NK-92 (cell line): Measurements from ENCODE around the gene RB1.

Experiments used
- DNase-seq: peaks from one replicate; lab custom pipeline; 2025; ENCODE audit not compliant: unreplicated experiment; lab: John Stamatoyannopoulos, UW

RB1 gene

GRCh38 chr13:48492470-48493065 is 189.0 kb downstream of the RB1 start:
- no peak for DNase-seq

GRCh38 chr13:48493066-48493765 is 189.7 kb downstream of the RB1 start:
- no peak for DNase-seq

- DNase-seq = no peak
Measured at GRCh38 chr13:48493851-48494250, 190.3 kb downstream of the RB1 start.

GRCh38 chr13:48494874-48495273 is 191.3 kb downstream of the RB1 start:
- no peak for DNase-seq

GRCh38 chr13:48496271-48497161 is 193.0 kb downstream of the RB1 start:
- DNase-seq = no peak

DNA sequence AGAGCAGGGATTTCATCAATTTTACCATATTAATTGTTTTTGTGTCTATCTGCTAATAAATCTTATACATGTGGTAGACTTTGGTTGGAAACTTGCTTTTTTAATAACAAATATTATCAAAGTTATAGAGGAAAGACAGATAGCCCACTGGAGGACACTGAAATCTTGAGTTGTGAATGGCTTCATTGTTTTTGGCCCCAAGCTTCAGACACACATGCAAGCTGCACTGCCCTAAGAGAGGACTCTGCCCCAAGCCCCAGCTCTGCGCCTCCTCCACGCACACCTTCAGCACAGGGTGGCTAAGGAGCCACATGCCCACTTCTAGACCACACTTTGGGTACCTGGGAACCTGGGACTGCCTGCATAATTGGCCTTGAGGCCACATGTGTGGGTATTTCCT is 194.1 kb downstream of the RB1 start:
- DNase-seq = no peak

DNA sequence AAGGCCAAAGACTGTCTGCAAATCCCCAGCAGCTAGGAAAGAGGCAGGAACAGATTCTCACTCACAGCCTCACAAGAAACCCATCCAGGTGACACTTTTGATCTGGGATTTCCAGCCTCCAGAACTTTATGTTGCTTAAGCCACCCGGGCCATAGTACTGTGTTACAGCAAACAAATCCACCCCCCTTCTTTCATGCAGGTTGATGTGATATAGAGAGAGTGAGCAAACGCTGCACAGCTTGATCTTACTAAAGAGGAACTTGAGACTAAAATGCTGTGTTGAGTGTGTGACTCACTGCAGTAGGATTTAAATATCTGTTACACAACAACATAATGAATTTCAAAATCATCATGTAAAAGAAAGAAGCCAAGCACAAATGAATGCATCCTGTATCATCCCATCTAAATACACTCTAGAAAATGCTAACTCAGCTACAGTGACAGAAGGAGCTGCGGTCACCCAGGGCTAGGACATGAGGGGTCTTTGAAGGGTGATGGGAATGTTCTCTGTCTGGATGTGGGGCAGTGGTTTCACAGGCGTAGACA is 197.2 kb downstream of the RB1 start:
- no peak for DNase-seq

DNA sequence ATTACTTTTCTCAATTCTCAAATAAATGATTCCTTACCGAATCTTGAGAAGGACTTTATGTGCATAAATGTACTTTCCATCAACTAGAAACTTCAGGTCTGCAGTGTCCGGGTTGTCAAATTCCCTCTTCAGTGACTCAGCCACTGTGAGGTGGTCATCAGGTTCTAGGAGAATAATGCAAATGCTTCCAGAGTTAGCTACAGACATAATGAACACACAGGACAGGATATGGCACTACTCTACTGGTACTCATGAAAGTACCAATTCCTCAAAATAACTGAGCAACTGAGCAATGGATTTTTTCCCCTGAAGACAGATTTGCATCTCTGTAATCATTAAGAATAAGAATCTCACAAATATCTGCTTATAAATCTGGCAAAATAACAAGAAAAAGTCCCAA is 198.2 kb downstream of the RB1 start:
- no peak for DNase-seq

DNA sequence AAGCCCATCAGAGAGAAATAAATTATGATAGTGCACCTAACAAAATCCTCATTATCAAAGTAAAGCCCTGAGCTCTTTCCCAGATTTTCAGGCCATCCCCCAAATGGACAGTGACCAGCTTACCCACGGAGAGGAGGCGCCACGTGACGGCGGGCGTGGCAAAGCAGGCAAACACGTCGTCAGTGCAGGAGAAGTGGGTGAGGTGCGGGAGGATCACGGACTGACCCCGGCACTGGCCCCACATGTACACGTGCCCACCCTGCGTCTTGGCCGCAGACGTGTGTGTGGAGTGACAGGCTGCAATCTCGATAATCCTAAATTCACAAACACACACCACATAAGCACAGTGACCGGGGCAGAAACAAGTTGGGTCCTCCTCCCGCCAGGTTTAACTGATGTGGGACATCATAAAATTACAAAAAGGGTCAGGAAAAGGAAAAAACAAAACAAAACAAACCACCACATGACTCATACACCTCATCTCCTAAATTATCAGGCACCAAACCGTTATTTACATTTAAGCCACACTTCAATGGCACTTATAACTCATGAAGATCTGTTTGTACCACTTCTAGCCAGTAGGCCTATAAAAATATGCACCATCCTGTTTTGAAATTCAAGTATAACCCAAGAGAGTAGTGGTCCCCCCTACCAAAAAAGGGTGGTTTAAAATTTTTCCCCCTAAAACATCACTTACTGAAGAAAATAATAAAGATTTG is 199.2 kb downstream of the RB1 start:
- no peak for DNase-seq

DNA sequence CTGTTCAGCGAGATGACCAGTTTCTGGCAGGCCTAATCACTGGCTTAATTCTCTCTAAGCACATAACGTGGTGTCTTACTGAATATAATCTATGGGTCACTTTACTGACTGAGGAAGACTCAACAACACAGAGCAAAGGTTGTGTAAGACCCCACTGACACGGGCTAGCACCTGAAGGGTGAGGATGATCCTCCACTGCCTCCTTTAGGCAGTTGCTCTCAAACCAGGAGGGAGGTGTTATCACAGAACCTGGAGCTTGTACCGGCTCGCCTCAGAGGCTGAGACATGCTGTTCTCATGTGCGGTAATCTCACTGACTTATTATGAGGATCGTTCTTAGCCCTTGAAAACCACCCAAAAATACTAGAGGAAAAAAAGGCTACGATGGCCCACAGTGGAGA is 201.1 kb downstream of the RB1 start:
- no peak for DNase-seq

DNA sequence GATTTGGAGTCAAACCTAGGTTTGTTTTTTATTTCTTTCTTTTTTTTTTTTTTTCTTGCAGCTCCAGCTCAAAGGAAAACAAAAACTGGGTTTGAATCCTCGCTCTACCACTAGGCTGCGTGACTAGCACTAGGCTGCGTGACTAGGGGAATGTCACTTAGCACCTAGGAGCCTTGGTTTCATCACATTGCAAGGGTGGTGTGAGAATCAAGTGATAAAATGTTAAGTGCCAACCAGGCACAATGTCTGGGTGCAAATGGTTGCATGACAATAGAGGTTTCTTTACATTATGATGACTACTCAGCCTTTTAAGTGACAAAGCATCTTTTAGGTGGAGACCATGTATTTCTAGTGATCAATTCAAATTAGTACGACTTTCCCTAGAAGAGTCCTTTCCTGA is 201.5 kb downstream of the RB1 start:
- no peak for DNase-seq

GRCh38 chr13:48505597-48506091 is 202.1 kb downstream of the RB1 start:
- DNase-seq = no peak

- DNase-seq = no peak
Measured at GRCh38 chr13:48506092-48506701, 202.6 kb downstream of the RB1 start.

DNA sequence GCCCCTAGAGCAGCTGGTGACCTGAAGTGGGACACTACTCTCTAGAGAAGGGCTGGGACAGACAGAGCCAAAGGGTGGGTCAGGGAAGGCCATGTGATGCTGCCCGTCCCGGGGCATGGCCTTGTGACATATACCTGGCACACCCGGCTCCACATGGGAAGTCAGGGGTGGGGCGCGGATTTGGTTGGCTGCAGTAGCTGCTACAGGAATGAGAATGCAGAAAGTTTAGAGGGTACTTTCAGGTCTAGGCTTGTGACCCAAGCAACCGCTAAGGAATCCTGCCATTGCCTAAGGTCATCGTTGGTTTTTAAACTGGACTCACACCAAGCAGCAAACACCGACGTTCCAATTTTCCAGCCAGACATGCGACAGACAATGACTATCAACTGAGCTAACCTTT is 203.5 kb downstream of the RB1 start:
- no peak for DNase-seq

- DNase-seq = no peak
Measured at GRCh38 chr13:48508011-48508410, 204.5 kb downstream of the RB1 start.

- no peak for DNase-seq
Measured at GRCh38 chr13:48510698-48511097, 207.1 kb downstream of the RB1 start.

GRCh38 chr13:48511621-48512230 is 208.2 kb downstream of the RB1 start:
- no peak for DNase-seq

DNA sequence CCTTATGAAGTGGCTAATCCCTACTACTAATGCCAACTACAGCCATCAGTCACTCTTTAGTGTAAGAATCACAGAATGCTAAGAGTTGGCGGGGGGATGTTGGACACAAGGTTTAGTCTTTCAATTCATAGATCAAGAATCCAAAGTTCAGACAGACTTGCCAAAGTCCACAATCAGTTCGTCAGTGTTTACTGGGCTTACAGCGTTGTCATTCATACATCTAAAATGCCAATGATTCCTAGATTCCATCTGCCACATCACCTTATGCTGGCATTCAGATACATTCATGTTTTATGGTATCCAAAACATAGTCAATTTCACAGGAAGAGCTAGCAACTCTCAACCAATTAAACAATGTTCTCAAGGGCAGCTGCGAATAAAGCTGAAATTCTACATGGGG is 211.2 kb downstream of the RB1 start:
- DNase-seq = no peak

DNA sequence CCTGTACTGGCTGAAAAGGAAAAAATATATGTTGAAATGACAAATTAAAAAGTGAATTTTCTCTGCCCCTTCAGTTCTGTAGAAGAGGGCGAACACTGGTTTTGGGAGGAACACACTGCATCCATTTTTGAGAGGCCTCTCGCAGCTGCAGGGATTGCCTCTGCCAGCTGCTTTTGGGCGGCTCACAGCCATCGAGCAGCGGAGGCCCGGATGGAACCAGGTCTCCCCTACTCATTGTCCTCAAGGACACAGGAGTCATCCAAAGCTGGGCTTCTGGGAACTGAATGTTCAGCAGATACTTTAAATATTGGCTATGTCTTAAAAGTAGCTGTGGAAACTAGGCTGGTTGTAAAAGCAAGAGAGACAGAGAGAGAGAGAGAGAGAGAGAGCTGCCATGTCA is 212.2 kb downstream of the RB1 start:
- DNase-seq = no peak

DNA sequence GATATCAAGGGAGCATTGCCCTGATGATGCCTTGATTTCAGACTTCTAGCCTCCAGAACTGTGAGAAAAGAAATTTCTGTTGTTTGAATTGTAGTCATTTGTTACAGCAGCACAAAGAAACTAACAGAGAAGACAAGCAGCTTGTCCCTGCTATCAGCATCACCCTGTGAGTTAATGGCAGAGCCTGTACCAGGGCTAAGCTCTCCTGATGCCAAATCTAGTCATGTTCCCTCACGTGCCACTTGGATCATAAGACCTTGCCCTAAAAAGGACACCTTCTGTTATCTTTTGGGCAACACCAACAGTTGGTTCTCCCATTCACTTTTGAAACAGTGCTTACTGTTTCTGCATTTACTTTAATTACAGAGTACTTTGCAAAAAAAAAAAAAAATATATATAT is 214.5 kb downstream of the RB1 start:
- no peak for DNase-seq
